DOHH2 (cell line): ENCODE data around the gene GRIN2D.

Source experiments
- CTCF ChIP-seq: fragments of 200-600 bp; sonication (generic); IDR thresholded peaks from one replicate; pipeline ENCODE4 v1.5.1; 2014; ENCODE audit warnings: antibody characterized with exemption, mild to moderate bottlenecking, low read depth, low read length; ENCODE audit not compliant: poor library complexity, severe bottlenecking
- EZH2phosphoT487 ChIP-seq: fragments of 200-600 bp; sonication (generic); IDR thresholded peaks from 2 replicates; pipeline ENCODE4 v1.6.1; 2017; ENCODE audit warnings: borderline replicate concordance, mild to moderate bottlenecking, antibody characterized with exemption, low read length, moderate library complexity, mixed read lengths

- TF ChIP-seq CTCF (no peak), EZH2phosphoT487 (no peak)
Observed at GRCh38 chr19:48415395-48415794, 21.9 kb downstream of the GRIN2D start.
